Osteoblast (primary cell): ENCODE measurements around the gene GFRA1. TPM values are rescaled to one million over a fixed set of nuclear protein-coding genes. Genes with fewer than 3 reads are reported as not detected.

Experiments
- DNase-seq: peaks from one replicate; pipeline ENCODE4 v3.0.0; 2011; ENCODE audit warnings: low spot score, mixed read lengths; ENCODE audit not compliant: insufficient read length; ENCODE audit errors: missing footprints
- H2AFZ ChIP-seq: 2 replicates; pipeline ENCODE4 v1.6.0; 2011; ENCODE audit warnings: mild to moderate bottlenecking, low read length
- H3K27ac ChIP-seq: 2 replicates; pipeline ENCODE4 v1.5.1; 2011; ENCODE audit warnings: mild to moderate bottlenecking, low read depth, low read length, moderate library complexity
- H3K27me3 ChIP-seq: 2 replicates; pipeline ENCODE4 v1.6.0; 2012; ENCODE audit warnings: mild to moderate bottlenecking, control low read depth, inconsistent platforms, low read length, moderate library complexity; ENCODE audit not compliant: insufficient read depth
- H3K36me3 ChIP-seq: 2 replicates; pipeline ENCODE4 v1.5.1; 2011; ENCODE audit warnings: mild to moderate bottlenecking, low read length, control low read depth, moderate library complexity; ENCODE audit not compliant: insufficient read depth
- H3K4me1 ChIP-seq: 2 replicates; pipeline ENCODE4 v1.5.1; 2011; ENCODE audit warnings: mild to moderate bottlenecking, low read length, control low read depth, moderate library complexity; ENCODE audit not compliant: insufficient read depth
- H3K4me2 ChIP-seq: 2 replicates; pipeline ENCODE4 v1.6.0; 2011; ENCODE audit warnings: mild to moderate bottlenecking, low read length; ENCODE audit not compliant: insufficient read depth
- H3K4me3 ChIP-seq: fragments of 200-600 bp; sonication (generic); 3 replicates; pipeline ENCODE4 v1.5.1; 2012; ENCODE audit warnings: mild to moderate bottlenecking, low read length, inconsistent platforms; ENCODE audit not compliant: insufficient read depth
- H3K79me2 ChIP-seq: 2 replicates; pipeline ENCODE4 v1.6.0; 2012; ENCODE audit warnings: mild to moderate bottlenecking, low read length, control low read depth, inconsistent platforms; ENCODE audit not compliant: insufficient read depth
- H3K9me3 ChIP-seq: 2 replicates; pipeline ENCODE4 v1.5.1; 2011; ENCODE audit warnings: low read depth, low read length, control low read depth
- H4K20me1 ChIP-seq: 2 replicates; pipeline ENCODE4 v1.6.0; 2012; ENCODE audit warnings: mild to moderate bottlenecking, low read length, control low read depth; ENCODE audit not compliant: insufficient read depth
- total RNA-seq: library from RNA; depleted of rRNA; stranded (reverse); fragments of >200 nt; gene quantifications from 2 replicates; pipeline ENCODE4 v1.2.3, GENCODE V29; 2012
- TF ChIP-seq, protein P1 (sequence below): IDR thresholded peaks from 2 replicates; pipeline ENCODE4 v1.5.1; 2011; ENCODE audit warnings: mild to moderate bottlenecking, low read depth, low read length, moderate library complexity; ENCODE audit errors: extremely low read depth

The GFRA1 gene
- total RNA-seq, 1 donor = 76.0 TPM

- no peak for DNase-seq
- H3K9me3 ChIP-seq = no peaks in the 10 kb centered on the region
- H3K27ac ChIP-seq = no peak overlapping the region
- no peak overlapping the region for H2AFZ ChIP-seq
- H3K4me2 ChIP-seq = no peak overlapping the region
- TF ChIP-seq, protein P1, sequence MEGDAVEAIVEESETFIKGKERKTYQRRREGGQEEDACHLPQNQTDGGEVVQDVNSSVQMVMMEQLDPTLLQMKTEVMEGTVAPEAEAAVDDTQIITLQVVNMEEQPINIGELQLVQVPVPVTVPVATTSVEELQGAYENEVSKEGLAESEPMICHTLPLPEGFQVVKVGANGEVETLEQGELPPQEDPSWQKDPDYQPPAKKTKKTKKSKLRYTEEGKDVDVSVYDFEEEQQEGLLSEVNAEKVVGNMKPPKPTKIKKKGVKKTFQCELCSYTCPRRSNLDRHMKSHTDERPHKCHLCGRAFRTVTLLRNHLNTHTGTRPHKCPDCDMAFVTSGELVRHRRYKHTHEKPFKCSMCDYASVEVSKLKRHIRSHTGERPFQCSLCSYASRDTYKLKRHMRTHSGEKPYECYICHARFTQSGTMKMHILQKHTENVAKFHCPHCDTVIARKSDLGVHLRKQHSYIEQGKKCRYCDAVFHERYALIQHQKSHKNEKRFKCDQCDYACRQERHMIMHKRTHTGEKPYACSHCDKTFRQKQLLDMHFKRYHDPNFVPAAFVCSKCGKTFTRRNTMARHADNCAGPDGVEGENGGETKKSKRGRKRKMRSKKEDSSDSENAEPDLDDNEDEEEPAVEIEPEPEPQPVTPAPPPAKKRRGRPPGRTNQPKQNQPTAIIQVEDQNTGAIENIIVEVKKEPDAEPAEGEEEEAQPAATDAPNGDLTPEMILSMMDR = no peak
- H3K4me1 ChIP-seq = peaks cover 3% of the 10 kb centered on the region
- no peaks in the 10 kb centered on the region for H4K20me1 ChIP-seq
- H3K4me3 ChIP-seq = no peak overlapping the region
- H3K79me2 ChIP-seq = no peaks in the 10 kb centered on the region
- no peaks in the 10 kb centered on the region for H3K36me3 ChIP-seq
- no peaks in the 10 kb centered on the region for H3K27me3 ChIP-seq
Observed at GRCh38 chr10:116223289-116223688, 49.7 kb downstream of the GFRA1 start.

DNA sequence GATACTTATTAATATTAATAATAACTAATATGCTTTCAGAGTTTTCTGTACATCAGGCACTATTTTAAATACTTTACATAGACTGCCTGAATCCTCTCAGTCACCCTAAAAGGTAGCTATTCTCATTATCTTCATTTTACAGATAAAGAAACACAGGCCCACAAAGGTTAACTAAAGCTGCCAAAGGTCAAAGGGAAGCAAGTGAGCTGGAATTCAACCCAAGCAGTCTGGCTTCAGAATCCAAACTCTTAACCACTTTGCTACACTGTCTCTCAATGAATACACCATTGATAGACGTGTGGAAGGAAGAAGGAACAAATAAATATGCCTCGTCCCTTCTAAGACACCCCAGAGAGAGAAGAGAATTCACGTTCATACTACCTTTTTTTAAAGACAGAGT, 52.0 kb downstream of the GFRA1 start:
- no peaks in the 10 kb centered on the region for H3K79me2 ChIP-seq
- H3K27ac ChIP-seq = no peak overlapping the region
- no peaks in the 10 kb centered on the region for H3K9me3 ChIP-seq
- H2AFZ ChIP-seq = no peak overlapping the region
- no peak overlapping the region for H3K4me3 ChIP-seq
- TF ChIP-seq, protein P1 = no peak
- no peaks in the 10 kb centered on the region for H4K20me1 ChIP-seq
- no peaks in the 10 kb centered on the region for H3K27me3 ChIP-seq
- peaks cover 3% of the 10 kb centered on the region for H3K4me1 ChIP-seq
- H3K36me3 ChIP-seq = no peaks in the 10 kb centered on the region
- no peak for DNase-seq
- H3K4me2 ChIP-seq = no peak overlapping the region

DNA sequence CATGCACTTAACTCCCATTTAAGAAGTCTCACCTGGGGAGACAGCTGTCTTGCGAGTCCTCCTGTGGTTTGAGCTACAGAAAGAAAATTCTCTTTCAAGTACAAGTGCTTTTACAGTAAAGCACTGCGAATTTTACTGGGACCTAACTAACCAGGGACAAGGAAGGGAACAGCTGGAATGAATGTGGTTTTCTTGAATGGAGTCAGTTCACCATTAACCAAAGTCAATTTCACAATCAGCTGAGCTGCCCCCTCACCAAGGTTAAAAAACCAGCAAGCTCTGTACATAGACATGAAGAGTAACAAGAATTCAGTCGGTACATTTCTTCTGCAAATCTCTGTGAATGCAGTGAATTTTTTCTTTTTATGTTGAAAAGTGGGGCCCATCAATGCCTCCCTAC, 56.3 kb downstream of the GFRA1 start:
- TF ChIP-seq, protein P1 = no peak
- DNase-seq = no peak
- Histone ChIP-seq H3K9me3 (no peaks in the 10 kb centered on the region), H4K20me1 (no peaks in the 10 kb centered on the region), H3K4me2 (no peak overlapping the region), H3K79me2 (no peaks in the 10 kb centered on the region), H3K4me3 (no peak overlapping the region), H3K27ac (no peak overlapping the region), H3K27me3 (no peaks in the 10 kb centered on the region), H3K36me3 (no peaks in the 10 kb centered on the region), H2AFZ (no peak overlapping the region), H3K4me1 (no peaks in the 10 kb centered on the region)

DNA sequence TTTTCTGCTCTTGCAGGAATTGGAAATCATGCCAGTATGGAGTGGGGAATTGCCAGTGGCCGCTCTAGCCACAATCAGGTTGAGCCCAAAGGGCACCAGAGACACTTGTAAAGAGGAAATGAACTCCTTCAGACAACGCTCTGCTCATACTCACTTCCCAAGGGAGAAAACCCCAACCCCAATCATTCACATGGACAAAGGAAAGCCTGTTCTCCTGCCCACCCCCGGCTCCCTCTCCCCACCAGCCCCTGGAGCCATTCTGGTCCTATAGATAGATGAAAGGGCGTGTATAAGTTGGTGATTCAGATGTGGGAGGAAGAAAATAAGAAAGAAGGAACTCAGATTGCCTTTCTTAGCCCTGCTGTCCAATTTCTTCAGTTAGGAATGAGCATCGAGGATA, 57.4 kb downstream of the GFRA1 start:
- TF ChIP-seq, protein P1 = no peak
- no peaks in the 10 kb centered on the region for H3K27me3 ChIP-seq
- H2AFZ ChIP-seq = no peak overlapping the region
- peaks cover 5% of the 10 kb centered on the region for H3K4me1 ChIP-seq
- H4K20me1 ChIP-seq = no peaks in the 10 kb centered on the region
- H3K27ac ChIP-seq = no peak overlapping the region
- no peak overlapping the region for H3K4me3 ChIP-seq
- DNase-seq = no peak
- H3K9me3 ChIP-seq = no peaks in the 10 kb centered on the region
- no peak overlapping the region for H3K4me2 ChIP-seq
- no peaks in the 10 kb centered on the region for H3K36me3 ChIP-seq
- no peaks in the 10 kb centered on the region for H3K79me2 ChIP-seq
